ENCODE data around the gene PRRX2. TPM values are rescaled to one million over a fixed set of nuclear protein-coding genes. Genes with fewer than 3 reads are reported as not detected.

PRRX2 gene
- total and polyA plus RNA-seq, 12 donors, result 0.21 to 3.0 (median 0.45) TPM

- Histone ChIP-seq H3K4me3 (peak overlapping the region; percentile 58 to 90 (median 79)), H3K4me1 (peaks cover 24 to 67% (median 59%) of the 10 kb centered on the region in 9 donors), H3K27me3 (peaks cover 0 to 3% (median 0%) of the 10 kb centered on the region in 7 donors), H3K36me3 (peaks cover 0 to 26% (median 0%) of the 10 kb centered on the region in 9 donors), H3K27ac (peak overlapping the region; percentile 79 to 98 (median 94)), H3K9me3 (no peaks in the 10 kb centered on the region)
- intact Hi-C loops (cut with DNase I), result loop anchor here in 2 of 10 donors (5.0 kb wide), 2 partner anchors 489 to 939 kb away; partner anchors contain the start of gene SET (in 1 of the 2)
- DNase-seq (no peak), ATAC-seq (peak; percentile 5 to 49 (median 31))
- 0 to 1% methylated on average over 20 of the region's 20 CpGs for WGBS, 2 donors
- no peak for TF ChIP-seq CTCF (IDR thresholded peaks at IDR 0.05)
These were observed 38.7 kb upstream of the PRRX2 start for GRCh38 chr9:129626625-129627284.

GRCh38 chr9:129627556-129628440 is 37.6 kb upstream of the PRRX2 start:
- ATAC-seq (no peak), DNase-seq (no peak)
- TF ChIP-seq CTCF (IDR thresholded peaks at IDR 0.05), result no peak
- no peaks in the 10 kb centered on the region for H3K27me3 ChIP-seq
- H3K4me3 ChIP-seq, result peak overlapping the region; percentile 58 to 90 (median 79)
- intact Hi-C loops (cut with DNase I), result loop anchor here in 2 of 10 donors (5.0 kb wide), 2 partner anchors 490 to 940 kb away; partner anchors contain the start of gene SET (in 1 of the 2)
- peak overlapping the region in 8 of 10 donors; percentile 89 to 98 (median 95) for H3K27ac ChIP-seq
- H3K9me3 ChIP-seq, result no peaks in the 10 kb centered on the region
- H3K4me1 ChIP-seq, result peaks cover 24 to 74% (median 65%) of the 10 kb centered on the region in 9 donors
- WGBS, 2 donors, result 36 to 37% methylated on average over 12 of the region's 12 CpGs
- H3K36me3 ChIP-seq, result peaks cover 0 to 36% (median 0%) of the 10 kb centered on the region in 9 donors

- ATAC-seq, result no peak
- H3K4me3 ChIP-seq, result no peak overlapping the region
- H3K27me3 ChIP-seq, result no peaks in the 10 kb centered on the region
- H3K4me1 ChIP-seq, result peaks cover 24 to 77% (median 65%) of the 10 kb centered on the region in 9 donors
- TF ChIP-seq CTCF (IDR thresholded peaks at IDR 0.05), result no peak
- 67 to 70% methylated on average over 6 of the region's 6 CpGs for WGBS, 2 donors
- H3K9me3 ChIP-seq, result no peaks in the 10 kb centered on the region
- H3K27ac ChIP-seq, result peak overlapping the region in 1 of 10 donors; percentile 98
- peaks cover 0 to 45% (median 8%) of the 10 kb centered on the region in 9 donors for H3K36me3 ChIP-seq
- intact Hi-C loops (cut with DNase I), result loop anchor here in 2 of 10 donors (5.0 kb wide), 2 partner anchors 491 to 941 kb away; partner anchors contain the start of gene SET (in 1 of the 2)
- DNase-seq, result no peak
These were observed 36.7 kb upstream of the PRRX2 start for GRCh38 chr9:129628709-129629108.

GRCh38 chr9:129629251-129629820 is 36.1 kb upstream of the PRRX2 start:
- peak overlapping the region in 2 of 10 donors; percentile 70 to 98 for H3K27ac ChIP-seq

More at GRCh38 chr9:129629251-129629820, 36.1 kb upstream of the PRRX2 start:
- TF ChIP-seq CTCF (IDR thresholded peaks at IDR 0.05), result no peak
- intact Hi-C loops (cut with DNase I), result loop anchor here in 2 of 10 donors (5.0 kb wide), 2 partner anchors 492 to 942 kb away; partner anchors contain the start of gene SET (in 1 of the 2)
- 83 to 90% methylated on average over 8 of the region's 8 CpGs for WGBS, 2 donors
- H3K36me3 ChIP-seq, result peaks cover 0 to 52% (median 14%) of the 10 kb centered on the region in 9 donors
- H3K27me3 ChIP-seq, result no peaks in the 10 kb centered on the region
- DNase-seq (no peak), ATAC-seq (no peak)
- H3K4me1 ChIP-seq, result peaks cover 24 to 77% (median 65%) of the 10 kb centered on the region in 9 donors
- no peak overlapping the region for H3K4me3 ChIP-seq
- H3K9me3 ChIP-seq, result no peaks in the 10 kb centered on the region
